IPS DF 4.7 (cell line): ENCODE results near the gene ZNF226.
"Not testable (repeated sequence)": the region's sequence is repeated elsewhere in the genome, so short reads cannot be mapped to it uniquely, and the experiment has no call there.

Source experiments
- DNase-seq: peaks from one replicate; pipeline ENCODE4 v3.0.0-alpha.2; 2013; ENCODE audit warnings: low spot score; ENCODE audit errors: extremely low read depth

Gene ZNF226

GRCh38 chr19:44164673-44165512 is at the start of gene ZNF226:
Gene ZNF226 (plus strand): TSS chr19:44165100. CDS start chr19:44170081, 4,981 bp downstream.
- peak; percentile 98 for DNase-seq

GRCh38 chr19:44121162-44121561 is 43.7 kb upstream of the ZNF226 start:
- not testable (repeated sequence) for DNase-seq

GRCh38 chr19:44131955-44132354 is 32.9 kb upstream of the ZNF226 start:
- no peak for DNase-seq

- no peak for DNase-seq
These were observed 23.5 kb upstream of the ZNF226 start, which contains the start of gene ZNF234 for GRCh38 chr19:44141191-44142058. Gene ZNF234 (plus strand): TSS chr19:44141554. CDS start chr19:44144633, 3,079 bp downstream.

- no peak for DNase-seq
These were observed 22.9 kb upstream of the ZNF226 start for GRCh38 chr19:44142059-44142433.

- DNase-seq, result no peak
These were observed 15.1 kb upstream of the ZNF226 start for GRCh38 chr19:44149776-44150175.

- DNase-seq, result no peak
These were observed 13.4 kb upstream of the ZNF226 start for GRCh38 chr19:44151491-44151890.

- DNase-seq, result no peak
These were observed 8.4 kb upstream of the ZNF226 start for GRCh38 chr19:44156475-44156874.

GRCh38 chr19:44163789-44164188 is 1.1 kb upstream of the ZNF226 start:
- no peak for DNase-seq

GRCh38 chr19:44164327-44164672 is 600 bp upstream of the ZNF226 start:
- no peak for DNase-seq

GRCh38 chr19:44170660-44171059 is 5.8 kb downstream of the ZNF226 start:
- DNase-seq, result not testable (repeated sequence)

- no peak for DNase-seq
These were observed 11.7 kb downstream of the ZNF226 start for GRCh38 chr19:44176590-44176989.

- DNase-seq, result no peak
These were observed 16.1 kb downstream of the ZNF226 start for GRCh38 chr19:44180968-44181367.

- DNase-seq, result no peak
These were observed 17.2 kb downstream of the ZNF226 start for GRCh38 chr19:44182145-44182544.

GRCh38 chr19:44190020-44190419 is 25.1 kb downstream of the ZNF226 start:
- no peak for DNase-seq

- DNase-seq, result no peak
These were observed 27.2 kb downstream of the ZNF226 start for GRCh38 chr19:44192127-44192526.

GRCh38 chr19:44196772-44197171 is 31.9 kb downstream of the ZNF226 start:
- no peak for DNase-seq

GRCh38 chr19:44202470-44202869 is 37.6 kb downstream of the ZNF226 start:
- no peak for DNase-seq

- no peak for DNase-seq
These were observed 38.1 kb downstream of the ZNF226 start for GRCh38 chr19:44202974-44203373.

GRCh38 chr19:44203877-44204276 is 39.0 kb downstream of the ZNF226 start:
- not testable (repeated sequence) for DNase-seq

- DNase-seq, result no peak
These were observed 39.9 kb downstream of the ZNF226 start for GRCh38 chr19:44204772-44205171.

- peak; percentile 71 for DNase-seq
These were observed 42.4 kb downstream of the ZNF226 start for GRCh38 chr19:44207126-44207803.
